Tibial nerve (tissue), 3 donors: ENCODE data around the gene NASP.

ENCODE experiments used
- CTCF ChIP-seq, 5 experiments: fragments of 200-600 bp in 3 of 5; fragments of 450-650 bp in 2 of 5; sonication (generic) in 3 of 5; IDR thresholded peaks; one replicate each; pipeline ENCODE4 v1.5.1; 2016 to 2019; ENCODE audit warnings: antibody characterized with exemption in 5 of 5, mild to moderate bottlenecking in 3 of 5, moderate library complexity in 2 of 5
- POLR2A ChIP-seq, 2 donors: fragments of 450-650 bp; IDR thresholded peaks; one replicate each; pipeline ENCODE4 v1.6.1; 2017; ENCODE audit warnings: antibody characterized with exemption in 2 of 2, mild to moderate bottlenecking in 2 of 2, moderate library complexity in 2 of 2

- no peak for TF ChIP-seq CTCF (IDR thresholded peaks at IDR 0.05)
- no peak for TF ChIP-seq POLR2A (IDR thresholded peaks at IDR 0.05)
These were observed 35.5 kb downstream of the NASP start for GRCh38 chr1:45619149-45619921.
